HCT116 (cell line): ENCODE measurements around the gene DTD1.

Source experiments
- EZH2 ChIP-seq: fragments of 200-600 bp; sonication (generic); IDR thresholded peaks from 2 replicates; pipeline ENCODE4 v1.6.1; 2017; ENCODE audit warnings: antibody characterized with exemption, mixed run types
- EZH2phosphoT487 ChIP-seq: fragments of 200-600 bp; IDR thresholded peaks from 2 replicates; pipeline ENCODE4 v1.6.1; 2018; ENCODE audit warnings: antibody characterized with exemption, borderline replicate concordance
- JUND ChIP-seq: IDR thresholded peaks from 2 replicates; pipeline ENCODE4 v1.6.1; 2012
- POLR2A ChIP-seq: IDR thresholded peaks from 2 replicates; pipeline ENCODE4 v1.7.0; 2011; ENCODE audit warnings: borderline replicate concordance; ENCODE audit not compliant: insufficient read depth, insufficient read length; ENCODE audit errors: extremely low read depth
- RAD21 ChIP-seq: IDR thresholded peaks from 2 replicates; pipeline ENCODE4 v1.6.1; 2012; ENCODE audit warnings: low read depth, mild to moderate bottlenecking
- SIN3A ChIP-seq: IDR thresholded peaks from 2 replicates; pipeline ENCODE4 v1.6.1; 2012; ENCODE audit warnings: low read depth
- ZFX ChIP-seq: fragments of 450-650 bp; IDR thresholded peaks from 2 replicates; pipeline ENCODE4 v1.6.1; 2017
- ZNF274 ChIP-seq: fragments of 200-500 bp; sonication (Bioruptor generic); IDR thresholded peaks from 2 replicates; pipeline ENCODE4 v1.6.1; 2014; ENCODE audit warnings: mild to moderate bottlenecking, low read depth, low read length, inconsistent platforms
- TF ChIP-seq, protein P1 (sequence below): IDR thresholded peaks from 2 replicates; pipeline ENCODE4 v1.6.1; 2012
- TF ChIP-seq, protein P2 (sequence below), 3 experiments: fragments of 200-600 bp in 1 of 3; sonication (generic) in 1 of 3; IDR thresholded peaks in 2 of 3; conservative IDR thresholded peaks in 1 of 3; 2 replicates each; pipeline ENCODE4 v1.5.1; 2012 to 2017; ENCODE audit warnings: low read depth in 2 of 3, low read length in 2 of 3, antibody characterized with exemption in 1 of 3, borderline replicate concordance in 1 of 3, control low read depth in 1 of 3, mild to moderate bottlenecking in 1 of 3, mixed read lengths in 1 of 3, mixed run types in 1 of 3, moderate library complexity in 1 of 3; ENCODE audit not compliant: insufficient read depth in 1 of 3
- TF ChIP-seq, protein P3 (sequence below): IDR thresholded peaks from 2 replicates; pipeline ENCODE4 v1.6.1; 2012; ENCODE audit warnings: low read depth
- TF ChIP-seq, protein P4 (sequence below): IDR thresholded peaks from 2 replicates; pipeline ENCODE4 v1.6.1; 2012

DNA sequence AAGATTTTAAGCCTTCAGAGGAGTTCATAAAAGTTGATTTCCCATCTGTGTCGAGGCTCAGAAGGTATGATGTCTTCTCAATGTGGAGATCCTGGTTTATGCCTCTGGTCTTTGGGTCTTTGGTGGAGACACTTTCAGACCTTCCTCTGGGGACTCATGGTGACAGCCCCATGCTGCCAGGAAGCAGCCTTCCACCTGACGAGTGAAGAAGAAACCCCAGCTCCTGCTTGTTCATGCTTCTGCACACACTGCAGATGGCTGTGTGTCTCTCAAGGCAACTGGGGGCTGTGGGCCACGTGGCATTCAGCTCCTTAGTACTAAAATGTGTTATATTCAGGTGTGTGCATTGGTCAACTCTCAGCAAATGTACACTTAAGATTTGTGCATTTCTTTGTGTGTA, 220.9 kb downstream of the DTD1 start:
- TF ChIP-seq POLR2A: no peak
- TF ChIP-seq, protein P1, sequence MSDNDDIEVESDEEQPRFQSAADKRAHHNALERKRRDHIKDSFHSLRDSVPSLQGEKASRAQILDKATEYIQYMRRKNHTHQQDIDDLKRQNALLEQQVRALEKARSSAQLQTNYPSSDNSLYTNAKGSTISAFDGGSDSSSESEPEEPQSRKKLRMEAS: no peak
- TF ChIP-seq, protein P2, sequence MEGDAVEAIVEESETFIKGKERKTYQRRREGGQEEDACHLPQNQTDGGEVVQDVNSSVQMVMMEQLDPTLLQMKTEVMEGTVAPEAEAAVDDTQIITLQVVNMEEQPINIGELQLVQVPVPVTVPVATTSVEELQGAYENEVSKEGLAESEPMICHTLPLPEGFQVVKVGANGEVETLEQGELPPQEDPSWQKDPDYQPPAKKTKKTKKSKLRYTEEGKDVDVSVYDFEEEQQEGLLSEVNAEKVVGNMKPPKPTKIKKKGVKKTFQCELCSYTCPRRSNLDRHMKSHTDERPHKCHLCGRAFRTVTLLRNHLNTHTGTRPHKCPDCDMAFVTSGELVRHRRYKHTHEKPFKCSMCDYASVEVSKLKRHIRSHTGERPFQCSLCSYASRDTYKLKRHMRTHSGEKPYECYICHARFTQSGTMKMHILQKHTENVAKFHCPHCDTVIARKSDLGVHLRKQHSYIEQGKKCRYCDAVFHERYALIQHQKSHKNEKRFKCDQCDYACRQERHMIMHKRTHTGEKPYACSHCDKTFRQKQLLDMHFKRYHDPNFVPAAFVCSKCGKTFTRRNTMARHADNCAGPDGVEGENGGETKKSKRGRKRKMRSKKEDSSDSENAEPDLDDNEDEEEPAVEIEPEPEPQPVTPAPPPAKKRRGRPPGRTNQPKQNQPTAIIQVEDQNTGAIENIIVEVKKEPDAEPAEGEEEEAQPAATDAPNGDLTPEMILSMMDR (IDR thresholded peaks at IDR 0.05 in 2 of 3, conservative IDR thresholded peaks at IDR 0.05 in 1 of 3; ENCODE audit: borderline replicate concordance in 1 of 3, insufficient read depth in 1 of 3, low read depth in 2 of 3, low read length in 2 of 3): no peak
- no peak for TF ChIP-seq SIN3A
- TF ChIP-seq RAD21: no peak
- TF ChIP-seq, protein P3, sequence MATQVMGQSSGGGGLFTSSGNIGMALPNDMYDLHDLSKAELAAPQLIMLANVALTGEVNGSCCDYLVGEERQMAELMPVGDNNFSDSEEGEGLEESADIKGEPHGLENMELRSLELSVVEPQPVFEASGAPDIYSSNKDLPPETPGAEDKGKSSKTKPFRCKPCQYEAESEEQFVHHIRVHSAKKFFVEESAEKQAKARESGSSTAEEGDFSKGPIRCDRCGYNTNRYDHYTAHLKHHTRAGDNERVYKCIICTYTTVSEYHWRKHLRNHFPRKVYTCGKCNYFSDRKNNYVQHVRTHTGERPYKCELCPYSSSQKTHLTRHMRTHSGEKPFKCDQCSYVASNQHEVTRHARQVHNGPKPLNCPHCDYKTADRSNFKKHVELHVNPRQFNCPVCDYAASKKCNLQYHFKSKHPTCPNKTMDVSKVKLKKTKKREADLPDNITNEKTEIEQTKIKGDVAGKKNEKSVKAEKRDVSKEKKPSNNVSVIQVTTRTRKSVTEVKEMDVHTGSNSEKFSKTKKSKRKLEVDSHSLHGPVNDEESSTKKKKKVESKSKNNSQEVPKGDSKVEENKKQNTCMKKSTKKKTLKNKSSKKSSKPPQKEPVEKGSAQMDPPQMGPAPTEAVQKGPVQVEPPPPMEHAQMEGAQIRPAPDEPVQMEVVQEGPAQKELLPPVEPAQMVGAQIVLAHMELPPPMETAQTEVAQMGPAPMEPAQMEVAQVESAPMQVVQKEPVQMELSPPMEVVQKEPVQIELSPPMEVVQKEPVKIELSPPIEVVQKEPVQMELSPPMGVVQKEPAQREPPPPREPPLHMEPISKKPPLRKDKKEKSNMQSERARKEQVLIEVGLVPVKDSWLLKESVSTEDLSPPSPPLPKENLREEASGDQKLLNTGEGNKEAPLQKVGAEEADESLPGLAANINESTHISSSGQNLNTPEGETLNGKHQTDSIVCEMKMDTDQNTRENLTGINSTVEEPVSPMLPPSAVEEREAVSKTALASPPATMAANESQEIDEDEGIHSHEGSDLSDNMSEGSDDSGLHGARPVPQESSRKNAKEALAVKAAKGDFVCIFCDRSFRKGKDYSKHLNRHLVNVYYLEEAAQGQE: no peak
- TF ChIP-seq, protein P4, sequence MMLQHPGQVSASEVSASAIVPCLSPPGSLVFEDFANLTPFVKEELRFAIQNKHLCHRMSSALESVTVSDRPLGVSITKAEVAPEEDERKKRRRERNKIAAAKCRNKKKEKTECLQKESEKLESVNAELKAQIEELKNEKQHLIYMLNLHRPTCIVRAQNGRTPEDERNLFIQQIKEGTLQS: no peak
- no peak for TF ChIP-seq EZH2
- no peak for TF ChIP-seq JUND
- TF ChIP-seq ZFX: no peak
- TF ChIP-seq ZNF274: no peak
- TF ChIP-seq EZH2phosphoT487: no peak
